IPS-15b (cell line): ENCODE results near the gene UGT1A10.

ENCODE experiments used
- H3K27me3 ChIP-seq: one replicate; pipeline ENCODE4 v1.6.1; 2013; ENCODE audit warnings: low read length; ENCODE audit not compliant: control insufficient read depth, insufficient read depth
- H3K36me3 ChIP-seq: one replicate; pipeline ENCODE4 v1.6.1; 2013; ENCODE audit warnings: low read length; ENCODE audit not compliant: control insufficient read depth, insufficient read depth
- H3K4me1 ChIP-seq: one replicate; pipeline ENCODE4 v1.6.1; 2013; ENCODE audit warnings: mild to moderate bottlenecking, low read length; ENCODE audit not compliant: control insufficient read depth, insufficient read depth
- H3K4me3 ChIP-seq: one replicate; pipeline ENCODE4 v1.5.1; 2013; ENCODE audit warnings: low read depth, low read length
- H3K9ac ChIP-seq: one replicate; pipeline ENCODE4 v1.6.1; 2013; ENCODE audit warnings: low read depth, mild to moderate bottlenecking, low read length
- H3K9me3 ChIP-seq: one replicate; pipeline ENCODE4 v1.6.1; 2013; ENCODE audit warnings: mild to moderate bottlenecking, low read length; ENCODE audit not compliant: control insufficient read depth, insufficient read depth

Gene UGT1A10

GRCh38 chr2:233656443-233656842 is 20.2 kb downstream of the UGT1A10 start:
- Histone ChIP-seq H3K27me3 (no peaks in the 10 kb centered on the region), H3K9me3 (no peaks in the 10 kb centered on the region), H3K4me3 (no peak overlapping the region), H3K4me1 (no peaks in the 10 kb centered on the region), H3K36me3 (no peaks in the 10 kb centered on the region), H3K9ac (no peak overlapping the region)

GRCh38 chr2:233658610-233659009 is 22.4 kb downstream of the UGT1A10 start:
- Histone ChIP-seq H3K27me3 (no peaks in the 10 kb centered on the region), H3K4me3 (no peak overlapping the region), H3K9me3 (no peaks in the 10 kb centered on the region), H3K9ac (no peak overlapping the region), H3K36me3 (no peaks in the 10 kb centered on the region), H3K4me1 (no peaks in the 10 kb centered on the region)

DNA sequence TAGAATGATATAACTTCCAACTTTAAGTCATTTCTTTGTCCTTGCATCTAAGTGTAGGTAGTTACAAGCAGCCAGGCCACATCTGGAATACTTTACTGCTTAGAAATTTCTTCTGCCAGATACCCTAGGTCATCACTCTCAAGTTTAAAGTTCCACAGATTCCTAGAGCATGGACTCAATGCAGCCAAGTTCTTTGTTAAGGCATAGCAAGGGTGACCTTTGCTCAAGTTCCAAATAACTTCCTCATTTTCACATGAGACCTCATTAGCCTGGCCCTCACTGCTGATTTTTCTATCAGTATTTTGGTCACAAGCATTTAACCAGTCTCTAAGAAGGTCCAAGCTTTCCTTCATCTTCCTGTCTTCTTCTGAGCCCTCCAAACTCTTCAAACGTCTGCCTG is 27.7 kb downstream of the UGT1A10 start:
- Histone ChIP-seq H3K9me3 (no peaks in the 10 kb centered on the region), H3K9ac (no peak overlapping the region), H3K4me3 (no peak overlapping the region), H3K36me3 (no peaks in the 10 kb centered on the region), H3K4me1 (no peaks in the 10 kb centered on the region), H3K27me3 (no peaks in the 10 kb centered on the region)

- Histone ChIP-seq H3K4me3 (no peak overlapping the region), H3K4me1 (no peaks in the 10 kb centered on the region), H3K9me3 (no peaks in the 10 kb centered on the region), H3K9ac (no peak overlapping the region), H3K27me3 (no peaks in the 10 kb centered on the region), H3K36me3 (no peaks in the 10 kb centered on the region)
Measured at GRCh38 chr2:233668605-233669260, 32.5 kb downstream of the UGT1A10 start.

GRCh38 chr2:233671290-233672161 is 35.3 kb downstream of the UGT1A10 start, which contains the start of gene UGT1A9:
TSS of gene UGT1A9 (plus strand) at chr2:233671898. CDS start at chr2:233671935, 37 bp downstream.
- Histone ChIP-seq H3K9me3 (no peaks in the 10 kb centered on the region), H3K4me3 (no peak within 1 kb of the TSS), H3K9ac (no peak within 1 kb of the TSS), H3K4me1 (no peaks in the 10 kb centered on the region), H3K36me3 (no peaks in the 10 kb centered on the region), H3K27me3 (no peaks in the 10 kb centered on the region)

- H3K36me3 ChIP-seq, result no peaks in the 10 kb centered on the region
- H3K4me3 ChIP-seq, result no peak overlapping the region
- no peak overlapping the region for H3K9ac ChIP-seq
- H3K9me3 ChIP-seq, result no peaks in the 10 kb centered on the region
- H3K27me3 ChIP-seq, result no peaks in the 10 kb centered on the region
- no peaks in the 10 kb centered on the region for H3K4me1 ChIP-seq
Measured at GRCh38 chr2:233672886-233673285, 36.6 kb downstream of the UGT1A10 start.

- no peaks in the 10 kb centered on the region for H3K27me3 ChIP-seq
- H3K4me1 ChIP-seq, result no peaks in the 10 kb centered on the region
- H3K36me3 ChIP-seq, result no peaks in the 10 kb centered on the region
- H3K4me3 ChIP-seq, result no peak overlapping the region
- no peaks in the 10 kb centered on the region for H3K9me3 ChIP-seq
- no peak overlapping the region for H3K9ac ChIP-seq
Measured at GRCh38 chr2:233673896-233674295, 37.6 kb downstream of the UGT1A10 start.

DNA sequence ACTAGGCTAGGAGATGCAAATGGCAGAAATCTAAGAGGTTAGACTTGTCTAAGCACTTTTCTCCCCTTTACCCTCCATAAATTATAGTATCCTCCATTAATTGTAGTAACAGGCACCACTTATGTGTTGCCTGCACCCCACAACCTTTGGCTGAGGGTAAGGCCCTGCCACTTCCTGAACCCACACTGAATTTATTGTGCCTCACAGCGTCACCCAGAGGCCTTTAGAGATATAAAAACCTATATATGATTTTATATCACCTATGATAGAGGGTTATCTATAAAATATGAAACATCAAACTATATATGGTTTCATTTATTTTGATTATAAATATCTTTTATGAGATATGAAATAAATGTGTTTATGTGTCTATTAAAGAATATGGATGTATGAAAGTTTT is 38.1 kb downstream of the UGT1A10 start:
- H3K4me1 ChIP-seq, result no peaks in the 10 kb centered on the region
- no peaks in the 10 kb centered on the region for H3K9me3 ChIP-seq
- no peak overlapping the region for H3K9ac ChIP-seq
- no peak overlapping the region for H3K4me3 ChIP-seq
- H3K36me3 ChIP-seq, result no peaks in the 10 kb centered on the region
- no peaks in the 10 kb centered on the region for H3K27me3 ChIP-seq

DNA sequence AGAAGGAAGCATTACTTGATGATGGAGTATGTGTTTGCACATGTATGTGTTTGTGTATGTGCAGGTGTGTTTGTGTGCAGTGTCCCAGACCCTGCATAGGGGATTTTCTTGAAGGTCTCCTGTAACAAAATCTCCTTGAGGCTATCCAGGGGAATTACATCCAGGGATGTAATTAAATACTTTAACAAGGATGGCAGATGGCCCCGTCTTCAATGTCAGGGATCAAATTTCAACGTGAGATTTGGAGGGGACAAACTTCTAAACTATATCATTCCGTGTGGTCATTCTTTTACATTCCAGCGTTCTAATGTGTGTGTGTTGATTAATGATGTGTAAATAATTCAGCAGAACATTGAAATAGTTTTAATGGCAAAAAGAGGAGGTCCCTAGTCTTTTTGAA is 38.7 kb downstream of the UGT1A10 start:
- Histone ChIP-seq H3K4me1 (no peaks in the 10 kb centered on the region), H3K36me3 (no peaks in the 10 kb centered on the region), H3K9me3 (no peaks in the 10 kb centered on the region), H3K4me3 (no peak overlapping the region), H3K9ac (no peak overlapping the region), H3K27me3 (no peaks in the 10 kb centered on the region)

- Histone ChIP-seq H3K36me3 (no peaks in the 10 kb centered on the region), H3K9me3 (no peaks in the 10 kb centered on the region), H3K27me3 (no peaks in the 10 kb centered on the region), H3K4me1 (no peaks in the 10 kb centered on the region), H3K4me3 (no peak overlapping the region), H3K9ac (no peak overlapping the region)
Measured at GRCh38 chr2:233676046-233676445, 39.8 kb downstream of the UGT1A10 start.

- Histone ChIP-seq H3K36me3 (no peaks in the 10 kb centered on the region), H3K9ac (no peak overlapping the region), H3K4me3 (no peak overlapping the region), H3K27me3 (no peaks in the 10 kb centered on the region), H3K9me3 (no peaks in the 10 kb centered on the region), H3K4me1 (no peaks in the 10 kb centered on the region)
Measured at GRCh38 chr2:233679196-233679595, 42.9 kb downstream of the UGT1A10 start.
